GF-D8 (cell line): Measurements from ENCODE around the gene METTL8.
"Not testable (repeated sequence)": the region's sequence is repeated elsewhere in the genome, so short reads cannot be mapped to it uniquely, and the experiment has no call there.

Experiments
- DNase-seq: peaks from one replicate; lab custom pipeline; 2025; lab: John Stamatoyannopoulos, UW

METTL8 gene

GRCh38 chr2:171430516-171431410, 3.0 kb downstream of the METTL8 start:
- DNase-seq: no peak

- not testable (repeated sequence) for DNase-seq
Observed at GRCh38 chr2:171422710-171423495, 10.9 kb downstream of the METTL8 start.

GRCh38 chr2:171420728-171421563, 12.8 kb downstream of the METTL8 start:
- DNase-seq: no peak

- no peak for DNase-seq
Observed at GRCh38 chr2:171419333-171419732, 14.5 kb downstream of the METTL8 start.

GRCh38 chr2:171416009-171416926, 17.5 kb downstream of the METTL8 start:
- peak; percentile 45 for DNase-seq

- DNase-seq: not testable (repeated sequence)
Observed at GRCh38 chr2:171414645-171415044, 19.1 kb downstream of the METTL8 start.

- DNase-seq: no peak
Observed at GRCh38 chr2:171412571-171413175, 21.1 kb downstream of the METTL8 start.

- DNase-seq: no peak
Observed at GRCh38 chr2:171411791-171412483, 21.9 kb downstream of the METTL8 start.

GRCh38 chr2:171411214-171411613, 22.6 kb downstream of the METTL8 start:
- DNase-seq: no peak

- no peak for DNase-seq
Observed at GRCh38 chr2:171410624-171411023, 23.2 kb downstream of the METTL8 start.

GRCh38 chr2:171410101-171410500, 23.7 kb downstream of the METTL8 start:
- no peak for DNase-seq

- no peak for DNase-seq
Observed at GRCh38 chr2:171409436-171409971, 24.3 kb downstream of the METTL8 start.

- no peak for DNase-seq
Observed at GRCh38 chr2:171407676-171408044, 26.1 kb downstream of the METTL8 start.

GRCh38 chr2:171407030-171407675, 26.6 kb downstream of the METTL8 start:
- peak; percentile 23 for DNase-seq

GRCh38 chr2:171406044-171406443, 27.7 kb downstream of the METTL8 start:
- DNase-seq: no peak

GRCh38 chr2:171405546-171405945, 28.2 kb downstream of the METTL8 start:
- no peak for DNase-seq

- DNase-seq: no peak
Observed at GRCh38 chr2:171404719-171405118, 29.1 kb downstream of the METTL8 start.

GRCh38 chr2:171404261-171404660, 29.5 kb downstream of the METTL8 start:
- DNase-seq: no peak

- DNase-seq: no peak
Observed at GRCh38 chr2:171402906-171403580, 30.7 kb downstream of the METTL8 start.
